MM.1S (cell line): Measurements from ENCODE around the gene LIN7B.

Source experiments
- CTCF ChIP-seq: fragments of 300-600 bp; sonication (generic); IDR thresholded peaks from 2 replicates; pipeline ENCODE4 v1.5.1; 2016; ENCODE audit warnings: antibody characterized with exemption, low read length, mixed read lengths
- EZH2 ChIP-seq: fragments of 300-600 bp; sonication (generic); optimal IDR thresholded peaks from 2 replicates; pipeline ENCODE3; 2017; ENCODE audit warnings: low read depth, mild to moderate bottlenecking, antibody characterized with exemption, low read length, mixed read lengths

- TF ChIP-seq CTCF: no peak
- no peak for TF ChIP-seq EZH2
Observed at GRCh38 chr19:49152119-49152550, 38.0 kb downstream of the LIN7B start.
